Stimulated activated CD8-positive, alpha-beta memory T cell treated with anti-CD3 and anti-CD28 coated beads, Interleukin-4, amount 100 ng/mL, for 4 hours (primary cell): Measurements from ENCODE around the gene SLC16A1.
A peak's percentile ranks its signal among the peaks of the same experiment; 100 is the strongest.
"Not testable (repeated sequence)": the region's sequence is repeated elsewhere in the genome, so short reads cannot be mapped to it uniquely, and the experiment has no call there.

Experiments
- DNase-seq, 2 donors: peaks; one replicate each; pipeline ENCODE4 v3.0.0-alpha.2; 2020; ENCODE audit warnings: low read depth in 2 of 2, low spot score in 1 of 2

The SLC16A1 gene, protein sequence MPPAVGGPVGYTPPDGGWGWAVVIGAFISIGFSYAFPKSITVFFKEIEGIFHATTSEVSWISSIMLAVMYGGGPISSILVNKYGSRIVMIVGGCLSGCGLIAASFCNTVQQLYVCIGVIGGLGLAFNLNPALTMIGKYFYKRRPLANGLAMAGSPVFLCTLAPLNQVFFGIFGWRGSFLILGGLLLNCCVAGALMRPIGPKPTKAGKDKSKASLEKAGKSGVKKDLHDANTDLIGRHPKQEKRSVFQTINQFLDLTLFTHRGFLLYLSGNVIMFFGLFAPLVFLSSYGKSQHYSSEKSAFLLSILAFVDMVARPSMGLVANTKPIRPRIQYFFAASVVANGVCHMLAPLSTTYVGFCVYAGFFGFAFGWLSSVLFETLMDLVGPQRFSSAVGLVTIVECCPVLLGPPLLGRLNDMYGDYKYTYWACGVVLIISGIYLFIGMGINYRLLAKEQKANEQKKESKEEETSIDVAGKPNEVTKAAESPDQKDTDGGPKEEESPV

DNA sequence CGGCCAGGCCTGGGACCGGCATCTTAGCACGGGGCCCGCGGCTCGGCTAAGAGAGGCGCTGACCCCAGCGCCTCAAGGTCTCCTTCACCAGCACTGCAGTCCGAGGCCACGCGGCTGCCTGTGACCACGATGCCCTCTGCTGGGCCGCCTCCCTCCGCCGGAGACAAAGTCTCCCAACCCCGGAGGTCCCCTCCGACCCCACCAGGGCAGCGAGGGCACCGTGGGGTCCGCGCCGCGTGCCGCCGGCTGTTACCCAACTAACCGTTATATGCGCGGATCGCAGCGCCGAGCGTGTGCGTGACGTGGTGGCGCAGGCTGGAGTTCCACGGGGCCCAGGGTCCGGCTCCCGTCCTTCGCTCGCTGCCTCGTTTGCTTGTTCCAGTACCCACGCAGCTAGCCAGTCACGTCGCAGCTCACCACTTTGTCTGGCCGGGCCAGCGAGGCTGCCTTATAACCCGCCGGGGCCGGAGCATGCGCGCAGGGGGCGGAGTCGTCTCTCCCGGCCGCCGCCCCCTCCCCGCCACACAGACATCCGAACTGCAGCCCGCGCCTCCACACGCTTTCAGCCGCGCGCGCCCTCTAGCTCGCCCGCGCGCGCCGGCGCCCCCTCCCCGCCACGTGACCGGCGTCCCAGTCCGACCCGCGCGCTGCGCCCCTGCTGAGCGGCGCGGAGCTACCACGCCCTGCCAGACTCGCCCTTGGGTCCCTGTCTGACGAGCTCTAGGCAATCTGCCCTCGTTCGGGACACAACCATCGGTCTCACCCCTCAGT, at the start of gene SLC16A1:
Gene SLC16A1, minus strand, starts transcription at position 424 of the 771 bp plus-strand sequence. CDS start 26,888 bp downstream, outside the sequence.
- peak; percentile 72 to 85 for DNase-seq

DNA sequence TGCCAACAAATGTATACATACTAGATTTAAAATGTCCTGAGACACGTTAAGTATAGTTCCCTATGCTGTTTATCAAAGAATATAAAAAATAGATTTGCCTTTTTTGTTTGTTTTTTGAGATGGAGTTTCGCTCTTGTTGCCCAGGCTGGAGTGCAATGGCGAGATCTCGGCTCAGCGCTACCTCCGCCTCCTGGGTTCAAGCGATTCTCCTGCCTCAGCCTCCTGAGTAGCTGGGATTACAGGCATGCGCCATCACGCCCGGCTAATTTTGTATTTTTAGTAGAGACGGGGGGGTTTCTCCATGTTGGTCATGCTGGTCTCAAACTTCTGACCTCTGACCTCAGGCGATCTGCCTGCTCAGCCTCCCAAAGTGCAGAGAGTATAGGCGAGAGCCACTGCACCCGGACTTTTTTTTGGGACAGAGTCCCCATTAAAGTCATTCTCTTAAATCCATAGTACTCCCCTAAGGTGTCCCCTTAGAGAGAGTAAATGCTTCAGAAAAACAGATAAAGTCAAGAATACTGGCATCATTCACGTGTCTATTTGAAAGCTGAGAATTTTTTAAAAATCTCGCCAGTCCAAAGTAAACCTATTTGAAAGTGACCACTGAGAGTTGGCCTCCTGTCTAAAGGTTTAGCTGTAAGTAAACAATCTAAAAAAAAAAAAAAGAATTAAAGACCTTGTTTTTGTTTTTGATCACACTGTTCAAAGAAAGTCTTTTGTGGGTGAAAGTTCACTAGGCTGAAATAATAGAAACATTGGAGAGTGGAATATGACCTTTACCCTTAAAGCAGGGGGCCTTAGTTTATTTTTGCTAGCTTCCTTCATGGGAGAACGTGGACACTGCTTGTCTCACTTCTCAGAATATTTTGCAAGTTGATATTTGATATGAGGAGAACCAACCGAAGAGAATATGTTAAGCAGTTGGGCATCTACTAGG, 48.0 kb upstream of the SLC16A1 start:
- DNase-seq: no peak

DNA sequence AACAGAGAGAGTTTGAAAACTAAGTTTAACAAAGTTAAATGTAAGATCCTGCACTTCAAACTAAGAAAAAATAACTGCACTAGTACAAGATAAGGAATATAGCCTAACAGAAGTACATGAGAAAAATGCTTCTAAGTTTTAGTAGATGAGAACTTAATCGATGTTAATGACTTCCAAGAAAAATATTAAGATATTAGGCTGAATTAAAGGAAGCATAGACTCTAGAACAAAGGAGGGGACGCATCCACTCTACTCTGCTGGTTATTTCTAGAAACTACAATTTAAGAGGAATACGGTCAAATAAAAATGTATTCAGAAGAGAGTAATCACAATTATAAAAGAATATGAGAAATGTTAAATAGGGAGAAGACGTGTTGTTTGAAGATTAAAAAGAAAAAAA, 46.3 kb upstream of the SLC16A1 start:
- no peak for DNase-seq

DNA sequence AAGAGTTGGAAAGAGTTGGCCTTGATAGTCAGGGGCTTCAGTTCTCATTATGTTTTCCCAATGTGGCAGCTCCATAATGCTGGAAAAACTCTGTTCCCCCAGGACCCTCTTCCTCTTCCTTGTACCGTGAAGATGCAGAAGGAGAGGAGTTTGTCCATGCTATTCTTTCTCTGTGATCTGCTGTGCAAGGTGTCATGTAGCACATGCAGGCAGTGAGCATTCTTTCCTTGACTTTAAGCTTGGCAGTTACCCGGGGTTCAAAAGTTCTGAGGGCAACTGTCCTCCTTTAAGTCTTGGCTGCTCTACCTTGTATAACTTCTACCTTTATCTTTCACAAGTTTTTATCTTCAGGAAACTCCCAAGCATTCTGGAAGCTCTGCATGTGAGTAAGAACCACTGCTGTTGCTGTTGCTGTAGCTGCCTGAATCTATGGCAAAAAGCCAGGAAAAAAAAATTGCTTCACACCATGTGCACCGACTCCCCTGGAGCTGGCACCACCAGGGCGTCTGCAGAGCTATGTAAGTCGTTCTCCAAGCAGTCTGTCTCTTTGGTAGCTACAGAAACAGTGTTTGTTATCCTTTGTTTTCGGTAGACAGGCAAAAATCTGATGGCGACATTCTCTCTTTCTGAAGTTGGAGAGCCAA, 42.7 kb upstream of the SLC16A1 start:
- no peak for DNase-seq

DNA sequence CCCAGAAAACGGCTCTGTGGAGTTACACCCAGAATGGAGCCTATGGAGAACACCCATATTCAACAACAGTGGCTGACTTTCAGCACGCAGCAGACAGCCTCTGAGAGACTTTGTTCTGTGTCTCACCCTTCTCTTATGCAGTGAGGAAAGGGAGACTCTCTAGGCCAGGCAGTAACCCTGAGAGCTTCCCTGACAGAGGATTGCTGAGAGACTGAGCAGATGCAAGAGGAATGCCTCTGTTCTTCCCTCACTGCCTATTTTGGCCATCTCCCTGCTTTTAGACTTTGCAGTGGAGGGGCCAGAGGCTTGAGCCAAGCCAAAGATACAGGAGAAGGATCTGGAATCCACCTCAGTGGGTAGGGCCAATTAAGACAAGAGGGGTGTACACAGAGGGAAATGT, 41.8 kb upstream of the SLC16A1 start:
- no peak for DNase-seq

DNA sequence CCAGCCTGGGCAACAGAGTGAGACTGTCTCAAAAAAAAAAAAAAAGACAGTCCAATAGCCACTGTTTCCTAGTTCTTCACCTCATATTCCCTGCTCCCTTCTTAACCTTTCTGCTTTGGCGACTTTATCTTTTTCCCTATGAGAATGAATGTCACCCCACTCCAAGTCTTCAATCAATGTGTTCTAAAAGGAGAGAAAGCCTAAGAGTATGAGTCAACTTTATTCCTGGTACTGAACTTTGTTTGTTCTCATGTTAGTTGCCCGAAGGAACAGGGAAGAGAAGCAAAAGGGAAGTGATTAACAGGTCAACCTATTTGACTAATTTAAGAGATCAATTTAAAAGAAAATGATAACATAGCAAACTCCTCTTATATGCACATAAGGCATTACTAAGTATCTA, 39.9 kb upstream of the SLC16A1 start:
- no peak for DNase-seq

DNA sequence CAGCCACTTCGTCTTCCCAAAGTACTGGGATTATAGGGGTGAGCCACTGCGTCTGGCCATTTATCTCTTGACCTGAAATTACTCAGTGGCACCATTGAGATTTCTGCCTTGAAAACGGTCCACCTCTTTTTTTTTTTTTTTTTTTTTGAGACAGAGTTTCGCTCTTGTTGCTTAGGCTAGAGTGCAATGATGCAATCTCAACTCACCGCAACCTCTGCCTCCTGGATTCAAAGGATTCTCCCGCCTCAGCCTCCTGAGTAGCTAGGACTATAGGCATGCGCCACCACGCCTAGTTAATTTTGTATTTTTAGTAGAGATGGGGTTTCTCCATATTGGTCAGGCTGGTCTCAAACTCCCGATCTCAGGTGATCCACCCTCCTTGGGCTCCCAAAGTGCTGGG, 39.0 kb upstream of the SLC16A1 start:
- DNase-seq: not testable (repeated sequence)

DNA sequence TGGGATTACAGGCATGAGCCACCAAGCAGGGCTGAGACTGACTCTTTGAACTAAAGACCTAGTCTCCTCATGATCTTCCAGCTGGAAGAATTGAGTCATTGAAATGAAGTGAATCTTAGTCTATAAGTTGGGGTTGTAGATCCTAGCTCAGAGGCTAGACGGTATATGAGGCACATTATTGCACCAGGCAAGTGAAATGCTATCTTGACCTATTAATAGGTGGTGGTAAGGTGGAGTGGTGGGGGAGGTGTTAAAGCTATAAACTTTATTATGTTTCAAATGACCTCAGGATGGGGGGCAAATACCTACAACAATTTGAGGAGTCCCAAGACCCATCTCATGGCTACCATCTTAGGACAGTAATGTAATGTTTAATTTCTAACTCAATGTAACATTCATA, 36.8 kb upstream of the SLC16A1 start:
- no peak for DNase-seq

DNA sequence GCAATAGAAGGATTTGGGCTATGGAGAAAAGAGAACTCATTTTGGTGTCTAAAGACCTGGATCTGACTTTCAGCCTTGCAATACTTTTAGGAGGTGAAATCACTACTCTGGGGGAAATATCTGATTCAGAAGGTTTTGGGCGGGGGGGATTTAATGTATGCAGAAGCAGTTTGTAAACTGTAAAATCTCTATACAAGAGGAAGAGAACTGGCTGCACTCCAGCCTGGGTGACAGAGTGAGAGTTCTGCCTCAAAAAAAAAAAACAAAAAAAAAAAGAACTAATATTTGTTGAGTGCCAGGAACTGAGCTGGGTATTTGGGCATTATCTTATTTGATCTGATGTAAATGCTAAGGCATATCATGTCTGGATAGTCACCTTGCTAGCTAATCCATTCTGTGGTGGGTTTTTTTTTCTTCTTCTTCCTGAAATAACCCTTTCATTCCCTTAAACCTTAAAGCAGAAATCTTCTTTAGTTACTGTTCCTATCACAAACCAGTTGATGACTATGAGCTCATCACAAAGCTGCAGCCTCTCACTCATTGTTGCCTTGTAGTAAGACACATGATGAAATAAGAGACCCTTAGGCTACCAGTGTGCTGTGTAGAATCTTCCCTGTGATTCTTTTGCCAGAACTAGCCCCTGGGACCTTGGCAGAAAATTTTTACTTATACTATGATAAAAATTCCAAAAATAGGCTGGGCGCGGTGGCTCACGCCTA, 35.6 kb upstream of the SLC16A1 start:
- DNase-seq: no peak

DNA sequence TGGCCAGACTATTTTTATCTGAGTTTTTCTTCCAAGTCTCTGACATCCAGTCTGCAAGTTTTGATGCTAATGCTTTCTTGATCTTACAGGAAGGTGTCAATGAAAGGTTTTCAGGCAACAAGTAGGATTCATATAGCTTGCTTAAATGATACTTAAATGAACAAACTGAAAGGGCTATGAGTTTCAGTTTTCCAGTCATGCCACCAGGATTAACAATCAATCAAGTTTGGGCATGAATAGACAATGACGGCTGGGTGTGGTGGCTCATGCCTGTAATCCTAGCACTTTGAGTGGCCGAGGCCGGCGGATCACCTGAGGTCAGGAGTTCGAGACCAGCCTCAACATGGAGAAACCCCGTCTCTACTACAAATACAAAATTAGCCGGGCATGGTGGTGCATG, 34.3 kb upstream of the SLC16A1 start:
- no peak for DNase-seq

DNA sequence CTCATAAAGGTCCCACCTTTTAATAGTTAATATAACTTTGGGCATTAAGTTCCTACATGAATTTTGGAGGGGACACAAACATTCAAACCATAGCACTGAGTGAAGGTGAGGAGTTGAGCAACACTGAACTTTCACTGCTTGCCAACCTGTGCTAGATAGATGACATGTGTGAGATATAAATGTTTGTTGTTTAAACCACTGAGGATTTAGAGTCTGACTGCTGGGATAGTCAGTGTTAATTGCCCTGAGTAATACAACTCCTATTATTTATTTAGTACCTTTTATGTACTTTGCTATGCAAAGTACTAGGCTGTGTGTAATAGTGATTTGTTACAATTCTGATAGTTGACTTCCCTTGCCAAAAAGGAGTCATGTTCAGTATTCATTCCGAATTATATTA, 32.4 kb upstream of the SLC16A1 start:
- no peak for DNase-seq

DNA sequence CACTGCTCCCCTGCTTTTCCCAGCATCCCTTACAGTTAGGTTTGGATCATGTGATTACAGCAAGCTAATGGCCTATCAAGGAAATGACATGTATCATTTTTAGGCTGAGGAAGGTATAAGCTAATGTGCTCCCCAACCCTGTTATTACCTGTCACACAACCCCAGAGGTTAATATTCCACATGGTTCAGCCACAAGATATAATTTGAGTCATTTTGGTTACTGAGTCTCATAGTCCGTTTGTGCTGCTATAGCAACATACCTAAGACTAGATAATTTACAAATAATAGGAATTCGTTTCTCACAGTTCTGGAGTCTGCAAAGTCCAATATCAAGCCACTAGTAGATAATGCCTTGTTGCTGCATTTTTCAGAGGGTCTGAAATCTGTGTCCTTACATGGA, 29.1 kb upstream of the SLC16A1 start:
- no peak for DNase-seq

DNA sequence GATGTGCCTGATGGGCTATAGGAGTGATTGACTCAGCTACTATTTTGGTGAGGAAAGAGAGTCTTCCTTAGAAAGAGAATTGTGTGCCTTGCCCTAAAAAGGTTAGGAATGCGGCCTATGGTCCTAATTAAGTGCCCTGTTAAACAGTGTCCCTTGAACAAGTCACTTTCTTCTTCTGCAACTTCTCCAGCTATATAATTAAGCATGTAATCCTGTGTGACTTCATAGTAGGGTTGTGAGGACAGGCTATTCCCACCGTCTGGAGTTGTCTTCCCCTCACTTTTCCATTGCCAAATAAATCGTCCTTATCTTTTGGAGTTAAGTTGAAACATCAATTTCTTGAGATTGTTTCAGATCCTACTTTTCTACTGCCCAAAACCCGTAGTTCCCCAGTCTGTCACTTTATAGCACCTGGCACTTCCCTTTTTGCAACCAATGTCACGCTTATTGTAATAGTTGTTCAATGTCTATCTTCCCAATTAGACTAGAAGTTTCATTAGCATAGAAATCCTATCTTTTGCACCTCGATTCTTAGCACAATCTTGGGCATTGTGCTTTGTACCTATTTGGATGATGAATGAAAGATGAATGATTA, 27.6 kb upstream of the SLC16A1 start:
- DNase-seq: no peak

DNA sequence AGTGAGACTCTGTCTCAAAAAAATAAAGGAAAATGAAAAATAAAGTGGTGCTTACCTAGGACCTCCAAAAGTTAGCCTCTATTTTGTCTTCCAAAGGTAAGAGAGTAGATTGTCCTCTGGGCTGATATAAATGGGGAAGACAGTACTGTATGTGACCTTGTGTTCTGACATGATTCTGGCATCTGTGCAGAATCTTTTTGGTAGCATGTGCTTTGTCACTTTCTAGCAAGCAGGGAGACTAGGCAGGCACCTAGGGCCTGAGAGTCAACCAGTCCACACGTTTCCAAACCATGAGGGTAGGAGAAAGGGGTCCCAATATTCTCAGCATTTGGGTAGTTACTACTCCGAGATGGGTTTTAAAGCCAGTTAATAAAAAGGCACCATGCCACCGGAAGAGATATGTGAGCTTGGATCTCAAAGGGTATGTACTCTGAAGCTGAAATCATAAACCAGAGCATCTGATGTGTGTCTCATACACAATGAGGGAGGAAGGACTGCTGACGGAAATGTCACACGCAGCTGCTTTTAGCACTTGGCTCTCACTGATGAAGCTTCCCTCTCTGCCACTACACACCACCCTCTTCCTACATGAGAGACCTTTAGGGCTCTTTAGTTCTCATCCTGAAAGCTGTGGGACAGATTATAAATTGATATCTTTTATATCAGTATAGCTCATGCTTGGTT, 27.0 kb upstream of the SLC16A1 start:
- no peak for DNase-seq

DNA sequence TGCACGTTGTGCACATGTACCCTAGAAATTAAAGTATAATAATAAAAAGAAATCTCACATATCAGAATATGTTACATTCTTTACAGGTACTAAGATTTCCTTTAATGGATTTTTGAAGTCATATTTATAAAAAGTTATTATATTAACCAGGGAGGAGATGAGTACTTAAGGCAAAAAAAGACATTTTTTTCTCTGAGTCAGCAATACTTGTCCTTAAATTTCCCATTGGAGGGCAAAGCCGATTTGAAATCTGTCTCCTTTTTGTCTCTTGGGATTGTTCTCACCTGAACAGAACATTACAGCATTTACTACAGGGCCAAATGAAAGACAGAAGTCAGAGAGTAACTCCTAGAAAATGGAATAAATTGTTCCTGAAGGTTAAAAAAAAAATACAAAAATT, 26.3 kb upstream of the SLC16A1 start:
- DNase-seq: no peak

DNA sequence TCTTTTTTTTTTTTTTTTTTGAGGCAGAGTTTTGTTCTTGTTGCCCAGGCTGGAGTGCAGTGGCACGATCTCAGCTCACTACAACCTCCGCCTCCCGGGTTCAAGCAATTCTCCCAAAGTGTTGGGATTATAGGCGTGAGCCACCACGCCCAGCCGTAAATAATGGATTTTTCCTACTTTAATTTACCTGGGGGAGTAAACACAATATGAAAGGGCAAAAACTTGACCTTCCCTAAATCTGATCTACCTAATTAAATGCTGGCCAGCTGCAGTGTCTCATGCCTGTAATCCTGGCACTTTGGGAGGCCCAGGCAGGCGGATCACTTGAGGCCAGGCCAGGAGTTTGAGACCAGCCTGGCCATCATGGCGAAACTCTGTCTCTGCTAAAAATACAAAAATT, 25.8 kb upstream of the SLC16A1 start:
- DNase-seq: not testable (repeated sequence)

DNA sequence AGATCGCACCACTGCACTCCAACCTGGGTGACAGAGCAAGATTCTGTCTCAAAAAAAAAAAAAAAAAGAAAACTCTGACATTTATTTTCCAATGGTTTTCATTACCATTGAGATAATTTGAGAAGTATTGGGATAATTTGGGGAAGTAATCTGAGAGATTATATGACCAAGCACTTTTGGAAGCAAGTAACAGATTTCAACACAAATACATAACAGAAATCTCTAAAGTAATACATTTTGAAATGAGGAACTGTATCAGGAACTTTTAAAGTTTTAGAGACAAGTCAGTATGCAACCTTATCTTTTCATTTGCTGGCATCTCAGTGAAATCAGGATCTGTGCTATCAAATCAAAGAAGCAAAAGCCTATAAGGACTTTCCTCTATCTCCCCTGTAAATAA, 25.4 kb upstream of the SLC16A1 start:
- no peak for DNase-seq

DNA sequence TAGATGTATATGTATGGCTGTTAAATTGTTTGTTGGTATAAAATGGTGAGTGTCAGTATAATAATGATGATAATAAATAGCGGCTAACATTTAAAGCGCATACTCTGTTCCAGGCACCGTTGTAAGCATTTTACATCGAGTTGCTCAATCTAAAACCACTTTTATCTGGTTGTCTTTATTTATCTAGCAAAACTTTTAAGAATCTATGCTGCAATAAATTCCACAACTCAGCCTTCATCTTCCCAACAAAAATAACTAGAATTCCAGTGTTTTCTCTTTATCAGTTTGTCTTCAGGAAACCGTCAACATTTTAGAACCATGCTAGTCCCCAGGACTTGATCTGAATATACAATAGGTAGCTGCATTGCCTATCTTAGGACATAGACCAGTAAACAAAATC, 19.3 kb upstream of the SLC16A1 start:
- DNase-seq: no peak

DNA sequence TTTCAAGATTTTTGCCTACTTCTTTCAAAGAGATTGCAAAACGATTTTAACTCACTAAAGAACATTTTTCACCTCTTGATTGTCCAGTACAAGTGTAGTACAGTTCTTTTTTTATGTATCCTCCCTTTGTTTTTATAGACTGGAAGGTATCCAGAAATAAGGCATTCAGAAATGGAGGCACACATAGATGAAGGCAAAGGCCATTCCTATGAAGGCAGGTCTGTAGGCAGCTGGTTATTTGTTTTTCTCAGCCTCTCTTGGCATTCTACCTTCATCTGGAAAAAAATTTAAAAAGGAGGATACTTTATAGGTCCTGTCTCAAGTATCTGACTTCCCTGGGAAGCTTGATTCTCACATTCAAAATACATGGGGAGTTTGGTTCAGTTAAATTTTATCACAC, 18.6 kb upstream of the SLC16A1 start:
- no peak for DNase-seq
